ENCODE measurements around the gene MCL1.
"Not testable (repeated sequence)": the region's sequence is repeated elsewhere in the genome, so short reads cannot be mapped to it uniquely, and the experiment has no call there.

MCL1 gene

GRCh38 chr1:150568594-150568966, 10.8 kb downstream of the MCL1 start:
- peak; percentile 66 for DNase-seq (ENCODE audit: low spot score)

GRCh38 chr1:150567717-150568593, 11.5 kb downstream of the MCL1 start:
- DNase-seq (ENCODE audit: low spot score) = peak; percentile 84

- peak; percentile 88 for DNase-seq (ENCODE audit: low spot score)
These were observed 12.1 kb downstream of the MCL1 start for GRCh38 chr1:150567341-150567716.

- DNase-seq (ENCODE audit: low spot score) = no peak
These were observed 12.6 kb downstream of the MCL1 start for GRCh38 chr1:150566589-150567340.

GRCh38 chr1:150565240-150565991, 14.0 kb downstream of the MCL1 start:
- DNase-seq (ENCODE audit: low spot score) = not testable (repeated sequence)

GRCh38 chr1:150564051-150564991, 15.1 kb downstream of the MCL1 start:
- DNase-seq (ENCODE audit: low spot score) = peak; percentile 66

- DNase-seq (ENCODE audit: low spot score) = peak; percentile 87
These were observed 15.9 kb downstream of the MCL1 start for GRCh38 chr1:150563340-150564038.

- DNase-seq (ENCODE audit: low spot score) = peak; percentile 97
These were observed 16.7 kb downstream of the MCL1 start for GRCh38 chr1:150562446-150563339.

GRCh38 chr1:150561974-150562445, 17.4 kb downstream of the MCL1 start:
- DNase-seq (ENCODE audit: low spot score) = peak; percentile 93

GRCh38 chr1:150561254-150561973, 18.0 kb downstream of the MCL1 start:
- peak; percentile 81 for DNase-seq (ENCODE audit: low spot score)

- DNase-seq (ENCODE audit: low spot score) = peak; percentile 96
These were observed 18.7 kb downstream of the MCL1 start for GRCh38 chr1:150560576-150561253.

- DNase-seq (ENCODE audit: low spot score) = peak; percentile 89
These were observed 19.4 kb downstream of the MCL1 start for GRCh38 chr1:150560011-150560438.

- DNase-seq (ENCODE audit: low spot score) = no peak
These were observed 19.8 kb downstream of the MCL1 start for GRCh38 chr1:150559656-150560010.

GRCh38 chr1:150558761-150559655, 20.4 kb downstream of the MCL1 start:
- DNase-seq (ENCODE audit: low spot score) = no peak

- no peak for DNase-seq (ENCODE audit: low spot score)
These were observed 21.1 kb downstream of the MCL1 start for GRCh38 chr1:150558303-150558704.

- no peak for DNase-seq (ENCODE audit: low spot score)
These were observed 21.6 kb downstream of the MCL1 start for GRCh38 chr1:150557813-150558212.

GRCh38 chr1:150557065-150557600, 22.3 kb downstream of the MCL1 start:
- DNase-seq (ENCODE audit: low spot score) = no peak

All from NAMALWA (cell line).